Breast epithelium (tissue), 3 donors: Measurements from ENCODE around the gene CD247.

Source experiments
- POLR2A ChIP-seq: fragments of 450-650 bp; IDR thresholded peaks from one replicate; pipeline ENCODE4 v1.6.1; 2016; ENCODE audit warnings: antibody characterized with exemption, mild to moderate bottlenecking, moderate library complexity
- POLR2AphosphoS5 ChIP-seq, 3 donors: sonication (generic); formaldehyde crosslinking; IDR thresholded peaks; one replicate each; pipeline ENCODE4 v1.6.1; 2017; ENCODE audit warnings: antibody characterized with exemption in 3 of 3

DNA sequence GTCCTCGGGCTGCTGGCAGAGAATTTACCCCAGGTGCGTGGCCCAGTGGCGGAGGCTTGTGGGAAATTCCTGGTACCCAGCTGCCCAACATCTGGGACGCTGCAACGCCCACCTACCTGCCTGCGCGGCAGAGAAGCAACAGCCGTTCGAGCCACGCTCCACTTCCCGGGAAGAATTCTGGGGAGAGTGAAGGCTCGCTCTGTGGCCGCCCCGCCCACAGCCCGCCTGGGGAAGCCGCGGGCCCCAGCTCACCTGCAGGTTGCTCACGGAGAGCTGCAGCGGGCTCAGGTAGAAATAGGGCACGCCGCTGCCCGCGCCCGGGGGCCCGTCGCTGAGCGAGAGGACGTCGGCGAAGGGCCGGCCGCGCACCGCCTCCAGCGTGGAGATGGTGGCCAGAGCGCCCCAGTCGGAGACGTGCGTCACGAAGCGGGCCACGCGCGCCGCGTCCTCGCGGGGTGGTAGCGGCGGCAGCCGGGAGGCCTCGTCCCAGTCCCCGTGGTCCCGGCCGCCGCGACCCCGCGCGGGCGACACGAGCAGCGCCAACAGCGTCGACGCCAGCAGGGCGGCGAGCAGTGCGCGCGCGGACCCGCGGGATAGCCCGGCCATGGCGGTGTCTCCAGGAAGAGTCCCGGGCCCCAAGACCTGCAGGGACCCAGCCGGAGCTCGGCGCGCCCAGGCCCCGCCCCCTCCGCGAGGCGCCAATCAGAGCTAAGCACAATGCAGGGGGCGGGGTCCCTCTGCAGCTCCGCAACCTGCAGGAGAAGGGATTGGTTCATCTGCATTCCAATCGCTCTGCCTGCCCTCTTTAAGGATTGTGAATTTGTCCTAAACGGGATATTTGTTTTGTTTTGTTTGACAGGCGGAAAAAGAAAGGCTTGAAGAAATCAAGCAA lies 35.1 kb upstream of the CD247 start, which contains the start of gene CREG1:
- TF ChIP-seq POLR2A (no peak), POLR2AphosphoS5 (IDR thresholded peaks at IDR 0.05) (peak in 2 of 3 donors; percentile 68 to 81)
